NCI-H2171 (cell line): ENCODE results near the gene INPP5A.
"Not testable (repeated sequence)": the region's sequence is repeated elsewhere in the genome, so short reads cannot be mapped to it uniquely, and the experiment has no call there.

Experiments
- DNase-seq: peaks from one replicate; lab custom pipeline; 2025; lab: John Stamatoyannopoulos, UW

Gene INPP5A

DNA sequence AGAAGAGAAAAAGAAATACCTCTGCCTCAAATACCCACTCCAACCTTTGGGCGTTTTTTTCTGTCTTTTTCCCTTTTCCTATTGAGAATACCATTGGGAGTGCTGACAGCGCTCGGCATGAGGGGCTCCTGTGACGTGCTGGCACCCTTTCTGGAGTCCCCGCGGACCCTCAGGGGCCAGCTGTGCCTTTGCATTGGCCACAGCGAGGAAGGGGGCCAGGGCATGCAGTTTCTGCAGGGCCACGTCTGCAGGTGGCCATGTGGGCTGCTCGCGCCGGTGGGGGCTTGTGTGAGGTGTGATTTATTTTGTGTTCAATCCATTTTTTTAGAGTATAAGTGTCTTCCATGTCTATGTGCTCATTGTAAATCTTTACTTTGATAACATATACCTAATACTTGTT lies 57.4 kb downstream of the INPP5A start:
- DNase-seq, result no peak

GRCh38 chr10:132595854-132596253 lies 58.3 kb downstream of the INPP5A start:
- DNase-seq, result no peak

GRCh38 chr10:132596742-132597279 lies 59.2 kb downstream of the INPP5A start:
- no peak for DNase-seq

GRCh38 chr10:132597654-132598053 lies 60.1 kb downstream of the INPP5A start:
- no peak for DNase-seq

DNA sequence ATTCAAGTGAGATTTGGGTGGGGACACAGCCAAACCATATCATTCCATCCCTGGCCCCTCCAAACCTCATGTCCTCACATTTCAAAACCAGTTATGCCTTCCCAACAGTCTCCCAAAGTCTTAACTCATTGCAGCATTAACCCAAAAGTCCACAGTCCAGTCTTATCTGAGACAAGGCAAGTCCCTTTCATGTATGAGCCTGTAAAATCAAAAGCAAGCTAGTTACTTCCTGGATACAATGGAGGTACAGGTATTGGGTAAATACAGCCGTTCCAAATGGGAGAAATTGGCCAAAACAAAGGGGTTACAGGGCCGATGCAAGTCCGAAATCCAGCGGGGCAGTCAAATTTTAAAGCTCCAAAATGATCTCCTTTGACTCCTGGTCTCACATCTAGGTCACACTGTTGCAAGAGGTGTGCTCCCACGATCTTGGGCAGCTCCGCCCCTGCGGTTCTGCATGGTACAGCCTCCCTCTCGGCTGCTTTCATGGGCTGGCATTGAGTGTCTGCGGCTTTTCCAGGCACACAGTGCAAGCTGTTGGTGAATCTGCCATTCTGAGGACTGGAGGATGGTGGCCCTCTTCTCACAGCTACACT lies 61.5 kb downstream of the INPP5A start:
- DNase-seq, result not testable (repeated sequence)

GRCh38 chr10:132599732-132600131 lies 62.1 kb downstream of the INPP5A start:
- no peak for DNase-seq

DNA sequence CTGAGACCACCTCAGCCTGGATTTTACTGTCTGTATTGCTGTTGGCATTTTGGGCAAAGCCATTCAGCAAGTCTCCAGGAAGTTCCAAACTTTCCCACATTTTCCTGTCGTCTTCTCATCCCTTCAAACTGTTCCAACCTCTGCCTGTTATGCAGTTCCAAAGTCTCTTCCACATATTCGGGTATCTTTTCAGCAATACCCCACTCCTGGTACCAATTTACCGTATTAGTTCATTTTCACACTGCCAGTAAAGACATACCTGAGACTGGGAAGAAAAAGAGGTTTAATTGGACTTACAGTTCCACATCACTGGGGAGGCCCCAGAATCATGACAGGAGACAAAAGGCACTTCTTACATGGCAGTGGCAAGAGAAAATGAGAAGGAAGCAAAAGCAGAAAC lies 62.8 kb downstream of the INPP5A start:
- DNase-seq, result no peak

DNA sequence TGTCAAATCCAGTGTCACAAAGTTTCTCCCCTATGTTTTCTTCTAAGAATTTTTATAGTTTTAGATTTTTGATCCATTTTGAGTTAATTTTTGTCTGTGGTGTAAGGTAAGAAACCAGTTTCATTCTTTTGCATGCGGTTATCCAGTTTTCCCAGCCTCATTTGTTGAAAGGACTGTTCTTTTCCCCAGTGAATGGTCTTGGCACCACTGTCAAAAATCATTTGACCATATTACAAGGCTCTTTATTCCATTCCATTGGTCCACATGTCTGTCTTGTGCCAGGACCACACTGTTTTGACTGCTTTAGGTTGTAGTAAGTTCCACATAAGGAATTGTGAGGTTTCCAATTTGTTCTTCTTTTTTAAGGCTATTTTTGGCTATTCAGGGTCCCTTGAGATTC lies 64.0 kb downstream of the INPP5A start:
- no peak for DNase-seq

DNA sequence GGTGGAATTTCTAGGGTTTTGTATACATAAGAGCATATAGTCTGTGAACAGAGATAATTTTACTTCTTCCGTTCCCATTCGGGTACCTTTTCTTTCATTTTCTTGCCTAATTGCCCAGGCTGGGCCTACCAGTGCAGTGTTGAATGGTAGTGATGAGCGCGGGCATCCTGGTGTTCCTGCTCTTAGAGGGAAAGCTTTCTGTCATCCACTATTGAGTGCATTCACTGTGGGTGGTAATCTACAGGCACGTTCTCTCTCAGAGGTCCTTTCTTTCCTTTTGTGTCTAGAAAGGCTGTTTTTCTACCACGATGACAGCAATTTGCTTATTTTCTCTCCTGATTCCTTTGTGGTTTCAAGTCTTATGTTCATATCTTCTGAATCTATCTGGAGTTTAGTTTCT lies 65.0 kb downstream of the INPP5A start:
- no peak for DNase-seq

- no peak for DNase-seq
Observed at GRCh38 chr10:132603851-132604533, 66.4 kb downstream of the INPP5A start.

- DNase-seq, result no peak
Observed at GRCh38 chr10:132604686-132605085, 67.1 kb downstream of the INPP5A start.

DNA sequence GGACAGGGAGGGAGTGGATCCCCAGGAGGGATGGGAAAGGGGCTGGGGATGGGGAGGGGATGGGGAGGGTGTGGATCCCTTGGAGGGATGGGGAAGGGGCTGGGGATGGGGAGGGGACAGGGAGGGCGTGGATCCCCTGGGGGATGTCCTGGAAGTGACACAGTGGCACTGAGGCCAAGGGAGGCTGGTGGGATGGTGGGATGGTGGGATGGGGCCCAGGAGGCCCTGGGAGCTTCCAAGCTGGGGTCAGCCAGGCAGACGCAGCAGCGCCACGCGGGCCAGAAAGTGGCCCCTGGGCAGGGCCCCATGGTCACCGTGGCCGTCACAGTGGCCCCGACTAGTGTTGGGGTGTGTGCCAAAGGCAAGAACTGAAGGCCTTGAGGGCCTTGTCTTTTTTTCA lies 67.8 kb downstream of the INPP5A start:
- no peak for DNase-seq

- no peak for DNase-seq
Observed at GRCh38 chr10:132606031-132606491, 68.5 kb downstream of the INPP5A start.

DNA sequence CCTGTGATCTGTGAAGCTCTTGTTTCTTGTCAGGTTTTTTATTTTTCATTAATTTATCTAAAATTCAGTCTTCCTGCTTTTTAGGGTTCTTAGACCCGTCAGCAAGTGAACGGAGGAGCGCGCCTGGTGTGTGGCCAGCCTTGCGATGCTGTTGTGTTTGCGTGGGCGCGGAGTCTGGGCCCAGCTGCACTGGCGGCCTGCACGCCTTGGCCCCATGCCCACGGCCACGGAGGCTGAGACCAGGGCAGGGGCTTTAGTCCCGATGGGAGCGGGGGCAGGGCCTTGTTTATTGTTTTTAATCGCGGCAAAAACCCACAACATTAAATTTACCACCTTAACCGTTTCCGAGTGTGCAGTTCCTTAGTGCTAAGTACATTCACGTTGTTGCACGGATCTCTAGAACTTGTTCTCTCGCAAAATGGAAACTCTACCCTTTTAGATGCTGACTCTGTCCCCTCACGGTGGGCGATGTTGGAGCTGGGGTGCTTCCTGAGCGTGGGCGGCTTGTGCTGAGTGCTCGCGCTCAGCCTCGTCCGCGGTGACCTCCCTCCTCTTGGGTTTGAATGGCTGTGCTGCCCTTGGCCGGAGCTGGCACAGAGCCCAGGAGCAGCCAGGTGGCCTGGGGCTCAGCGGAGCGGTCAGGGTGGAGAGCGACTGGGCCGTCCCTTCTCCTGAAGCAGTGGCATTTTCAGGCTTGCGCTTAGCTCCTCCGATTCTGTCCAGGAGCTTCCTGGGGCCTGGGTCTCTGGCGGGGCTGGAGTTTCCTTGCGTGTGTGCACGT lies 69.1 kb downstream of the INPP5A start:
- no peak for DNase-seq

DNA sequence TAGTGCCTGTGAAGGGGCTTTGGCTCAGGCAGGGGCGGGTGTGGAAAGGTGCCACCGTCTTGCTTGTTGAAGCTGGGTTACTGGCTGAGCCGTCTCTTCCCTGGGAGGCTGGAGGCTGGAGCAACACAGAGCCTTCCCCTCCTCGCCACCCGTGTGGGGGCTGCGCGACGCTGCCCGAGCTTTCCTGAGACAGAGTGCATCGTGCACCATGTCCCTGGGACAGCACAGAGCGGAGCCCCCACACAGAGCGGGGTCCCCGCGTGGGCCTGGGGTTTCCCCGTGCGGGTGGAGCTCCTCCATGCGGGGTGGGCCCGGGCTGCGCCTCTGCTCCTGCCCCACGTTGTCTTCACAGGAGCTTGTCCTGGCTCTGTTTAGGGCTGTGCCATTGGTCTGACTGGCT lies 69.9 kb downstream of the INPP5A start:
- no peak for DNase-seq

GRCh38 chr10:132607961-132608495 lies 70.4 kb downstream of the INPP5A start:
- DNase-seq, result no peak

GRCh38 chr10:132608511-132609195 lies 71.1 kb downstream of the INPP5A start:
- no peak for DNase-seq

DNA sequence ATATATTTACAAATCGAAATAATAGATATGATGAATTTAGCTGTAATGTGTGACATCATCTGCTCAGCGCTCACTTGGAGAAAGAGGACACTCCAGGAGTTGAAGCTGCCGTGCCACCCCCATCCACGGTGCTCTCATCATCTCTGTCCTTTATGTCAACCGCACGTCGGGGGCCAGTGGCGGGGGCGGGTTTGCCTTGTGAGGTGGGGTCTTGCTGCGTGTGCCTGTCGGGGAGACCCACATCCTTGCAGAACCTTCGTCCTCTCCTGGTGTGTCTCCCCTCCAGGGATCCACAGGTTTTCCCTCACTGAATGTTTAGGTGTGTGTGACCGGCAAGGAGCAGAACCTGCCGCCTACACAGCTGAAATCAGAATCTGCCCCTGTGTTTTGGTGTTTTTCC lies 71.6 kb downstream of the INPP5A start:
- DNase-seq, result no peak

DNA sequence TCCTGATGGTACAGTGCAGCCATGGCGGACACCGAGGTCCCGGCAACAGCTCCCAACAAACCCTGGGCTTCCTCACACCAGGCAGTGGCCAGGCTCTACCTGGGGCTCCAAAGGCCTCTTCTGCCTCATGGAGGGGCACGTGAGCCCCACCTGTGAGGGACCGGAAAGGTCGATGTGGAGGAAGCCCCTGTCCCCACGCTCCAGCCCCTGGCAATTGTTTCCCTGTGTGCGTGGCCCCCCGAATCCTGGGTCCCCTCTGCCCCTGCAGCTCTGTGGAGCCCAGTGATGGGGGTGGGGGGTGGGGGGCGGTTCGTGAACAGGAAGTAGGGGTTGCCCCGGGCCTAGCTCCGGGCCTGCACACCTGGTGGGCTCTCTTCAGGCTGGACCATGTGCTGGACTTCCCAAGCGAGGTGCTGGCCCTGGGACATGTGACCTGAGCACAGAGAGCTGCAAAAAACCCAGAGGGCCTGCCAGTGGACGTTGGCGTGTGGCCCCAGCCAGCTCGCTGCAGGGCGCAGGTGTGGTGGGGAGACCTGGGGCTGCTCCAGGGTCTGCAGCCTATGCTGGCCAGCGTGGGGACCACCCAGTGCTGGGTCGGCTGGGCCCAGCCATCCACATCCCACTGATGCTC lies 72.6 kb downstream of the INPP5A start:
- DNase-seq, result no peak

DNA sequence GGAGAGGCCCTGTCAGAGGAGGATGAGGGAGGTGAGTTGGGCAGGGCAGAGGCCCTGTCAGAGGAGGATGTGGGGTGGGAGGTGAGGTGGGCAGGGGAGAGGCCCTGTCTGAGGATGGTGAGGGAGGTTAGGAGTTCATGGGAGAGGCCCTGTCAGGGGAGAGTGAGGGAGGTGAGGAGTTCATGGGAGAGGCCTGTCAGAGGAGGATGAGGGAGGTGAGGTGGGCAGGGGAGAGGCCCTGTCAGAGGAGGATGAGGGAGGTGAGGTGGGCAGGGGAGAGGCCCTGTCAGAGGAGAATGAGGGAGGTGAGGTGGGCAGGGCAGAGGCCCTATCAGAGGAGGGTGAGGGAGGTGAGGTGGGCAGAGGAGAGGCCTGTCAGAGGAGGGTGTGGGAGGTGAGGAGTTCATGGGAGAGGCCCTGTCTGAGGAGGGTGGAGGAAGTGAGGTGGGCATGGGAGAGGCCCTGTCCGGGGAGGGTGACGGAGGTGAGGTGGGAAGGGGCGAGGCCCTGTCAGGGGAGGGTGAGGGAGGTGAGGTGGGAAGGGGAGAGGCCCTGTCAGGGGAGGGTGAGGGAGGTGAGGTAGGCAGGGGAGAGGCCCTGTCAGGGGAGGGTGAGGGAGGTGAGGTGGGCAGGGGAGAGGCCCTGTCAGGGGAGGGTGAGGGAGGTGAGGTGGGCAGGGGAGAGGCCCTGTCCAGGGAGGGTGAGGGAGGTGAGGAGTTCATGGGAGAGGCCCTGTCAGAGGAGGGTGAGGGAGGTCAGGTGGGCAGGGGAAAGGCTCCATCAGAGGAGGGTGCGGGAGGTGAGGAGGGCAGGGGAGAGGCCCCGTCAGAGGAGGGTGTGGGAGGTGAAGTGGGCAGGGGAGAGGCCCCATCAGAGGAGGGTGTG lies 73.7 kb downstream of the INPP5A start:
- DNase-seq, result no peak

DNA sequence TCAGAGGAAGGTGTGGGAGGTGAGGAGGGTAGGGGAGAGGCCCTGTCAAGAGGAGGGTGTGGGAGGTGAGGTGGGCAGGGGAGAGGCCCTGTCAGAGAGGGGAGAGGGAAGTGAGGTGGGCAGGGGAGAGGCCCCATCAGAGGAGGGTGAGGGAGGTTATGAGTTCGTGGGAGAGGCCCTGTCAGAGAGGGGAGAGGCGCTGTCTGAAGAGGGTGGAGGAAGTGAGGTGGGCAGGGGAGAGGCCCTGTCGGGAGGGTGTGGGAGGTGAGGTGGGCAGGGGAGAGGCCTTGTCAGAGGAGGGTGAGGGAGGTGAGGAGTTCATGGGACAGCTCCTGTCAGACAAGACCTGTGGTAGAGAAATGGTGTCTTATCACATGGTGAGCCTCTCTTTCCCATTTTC lies 74.4 kb downstream of the INPP5A start:
- DNase-seq, result no peak
